T-helper 2 cell (primary cell): ENCODE measurements around the gene KRTAP10-1.
"Not testable (repeated sequence)": the region's sequence is repeated elsewhere in the genome, so short reads cannot be mapped to it uniquely, and the experiment has no call there.

ENCODE experiments used
- DNase-seq, 5 experiments: peaks; one replicate each; pipeline versions ENCODE4 v3.0.0 to v3.0.0-alpha.2; 2012 to 2022

Gene KRTAP10-1

DNA sequence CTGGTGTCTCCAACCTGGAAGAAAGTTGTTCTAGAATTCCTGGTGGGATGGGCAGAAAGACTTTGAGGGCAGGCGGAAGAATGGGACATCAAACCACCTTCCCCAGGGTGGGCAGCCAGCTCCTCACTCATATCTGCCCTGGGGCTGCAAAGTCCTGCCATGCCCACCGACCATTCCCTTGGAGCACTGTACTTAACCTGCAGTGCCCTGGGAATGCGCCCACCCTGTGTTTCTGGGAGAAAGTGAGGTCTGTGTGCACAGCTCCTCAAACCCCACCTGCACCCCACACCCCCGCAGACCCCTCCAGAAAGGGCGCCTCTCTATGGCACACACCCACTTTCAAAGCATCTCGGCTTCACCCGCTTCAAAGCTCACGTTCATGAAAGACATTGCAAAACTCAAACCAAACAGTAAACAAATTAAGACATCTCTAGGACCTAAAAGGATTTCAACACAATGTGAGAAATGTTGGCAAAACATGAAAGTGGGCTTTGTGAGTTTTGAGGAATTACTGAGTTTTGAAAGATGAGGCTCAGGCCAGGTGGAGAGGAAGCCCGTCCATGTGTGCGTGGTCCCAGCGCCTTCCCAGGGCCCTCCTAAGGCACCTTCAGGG is 25.1 kb downstream of the KRTAP10-1 start:
- no peak for DNase-seq

DNA sequence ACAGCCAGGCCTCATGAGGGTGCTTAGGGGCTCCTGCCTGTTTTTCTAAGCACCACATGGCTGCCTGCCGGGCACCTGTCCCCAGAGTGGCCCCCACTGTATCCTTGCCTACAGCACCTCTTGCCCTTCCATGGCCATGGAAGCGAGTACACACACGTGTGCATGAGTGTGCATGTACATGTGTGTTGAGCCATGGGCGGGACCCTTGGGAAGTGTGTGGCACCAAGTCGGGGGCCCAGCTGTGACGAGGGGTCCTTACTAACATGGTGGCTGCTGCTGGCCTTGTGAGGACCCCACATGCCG is 25.8 kb downstream of the KRTAP10-1 start:
- no peak for DNase-seq

DNA sequence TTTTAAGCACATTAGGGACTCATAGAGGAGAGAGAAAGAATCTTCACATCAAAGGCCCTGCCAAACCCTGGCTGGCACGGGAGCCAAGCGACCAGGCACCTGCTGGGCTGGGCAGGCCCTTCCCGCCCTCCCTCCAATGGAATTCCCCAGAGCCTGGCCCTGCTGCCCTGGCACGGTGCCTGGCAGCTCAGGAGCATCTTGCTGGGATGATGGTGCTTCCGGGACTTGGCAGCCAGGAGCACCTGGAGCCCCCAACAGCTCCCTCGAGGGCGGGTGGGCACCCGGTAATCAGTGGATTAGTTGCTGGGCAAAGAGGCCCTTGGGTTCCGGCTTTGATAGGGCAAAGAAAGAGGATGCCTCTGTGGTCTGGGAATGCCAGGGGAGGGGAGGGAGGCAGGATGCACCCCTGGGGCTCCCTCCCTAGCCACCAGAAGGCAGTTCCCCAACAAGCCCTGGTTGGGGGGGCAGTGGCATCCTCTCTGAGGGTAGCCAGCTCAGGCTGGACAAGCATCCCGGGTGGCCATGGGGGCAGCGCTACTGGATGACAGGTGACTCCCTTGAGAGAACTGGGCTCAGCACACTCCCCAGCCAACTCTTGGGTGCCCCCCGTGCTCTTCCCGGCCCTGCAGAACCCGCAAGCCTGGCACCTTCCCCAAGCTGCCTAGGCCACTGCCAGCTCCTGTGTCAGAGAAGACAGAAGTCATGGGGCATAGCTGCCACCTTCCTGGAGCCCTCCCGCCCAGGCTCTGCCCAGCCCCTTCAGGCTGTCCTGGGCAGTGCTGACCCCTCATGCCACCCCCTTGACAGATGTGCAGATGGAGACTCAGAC is 26.4 kb downstream of the KRTAP10-1 start:
- no peak for DNase-seq

DNA sequence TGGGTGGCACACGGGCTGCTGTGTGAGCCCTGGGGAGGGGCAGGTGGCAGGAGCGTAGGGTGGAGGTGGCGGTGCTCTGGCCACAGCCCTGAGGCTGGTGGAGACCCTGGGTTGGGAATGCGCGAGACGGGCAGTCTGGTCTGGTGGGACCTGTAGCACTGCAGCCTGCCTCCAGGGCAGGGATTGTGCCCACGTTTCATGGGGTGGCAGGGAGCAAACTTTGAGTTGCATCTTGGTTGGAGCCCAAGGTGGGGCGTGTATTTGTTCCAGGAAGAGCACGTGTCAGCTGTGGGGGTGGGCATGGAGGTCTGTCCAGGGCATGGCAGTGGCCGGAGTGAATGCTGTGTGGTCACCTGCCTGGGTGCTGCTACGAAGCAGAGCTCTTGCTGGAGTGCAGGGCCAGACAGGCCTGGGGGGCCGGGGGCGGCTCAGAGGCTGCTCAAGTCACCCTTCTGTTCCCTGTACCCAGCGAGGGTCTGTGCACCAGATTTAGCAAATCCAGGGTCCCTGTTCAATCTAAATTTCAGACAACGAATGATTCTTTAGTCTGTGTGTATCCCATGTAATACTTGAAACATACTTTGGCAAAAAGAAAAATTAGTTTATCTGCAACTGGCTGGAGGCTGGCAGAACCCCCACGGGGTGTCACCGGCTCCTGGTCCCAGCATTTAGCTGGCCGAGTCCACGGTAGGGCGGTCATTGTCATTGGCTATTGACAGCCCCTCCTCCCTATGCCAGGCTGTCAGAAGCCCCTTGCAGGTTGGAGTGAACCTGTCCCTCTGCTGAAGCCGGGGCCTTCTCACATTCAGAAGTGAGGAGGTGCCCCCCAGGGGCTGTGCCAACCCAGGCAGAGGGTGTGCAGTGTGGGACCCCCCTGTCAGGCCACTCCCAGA is 27.3 kb downstream of the KRTAP10-1 start:
- DNase-seq = no peak

DNA sequence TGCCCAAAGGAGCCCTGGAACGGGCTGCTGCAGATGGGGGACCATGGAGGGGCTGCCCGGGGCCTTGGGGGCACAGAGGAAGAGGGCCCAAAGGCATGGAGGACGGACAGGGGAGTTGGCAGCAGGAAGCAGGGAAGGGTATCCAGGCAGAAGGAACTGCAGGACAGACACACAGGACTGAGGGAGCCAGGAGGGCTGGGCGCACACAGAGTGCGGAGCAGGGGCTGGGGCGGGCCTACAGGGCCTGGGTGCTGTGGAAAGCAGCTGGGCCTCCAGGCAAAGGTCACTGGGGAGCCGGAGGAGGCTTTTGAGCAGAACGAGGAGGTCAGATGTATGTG is 28.1 kb downstream of the KRTAP10-1 start:
- no peak for DNase-seq

DNA sequence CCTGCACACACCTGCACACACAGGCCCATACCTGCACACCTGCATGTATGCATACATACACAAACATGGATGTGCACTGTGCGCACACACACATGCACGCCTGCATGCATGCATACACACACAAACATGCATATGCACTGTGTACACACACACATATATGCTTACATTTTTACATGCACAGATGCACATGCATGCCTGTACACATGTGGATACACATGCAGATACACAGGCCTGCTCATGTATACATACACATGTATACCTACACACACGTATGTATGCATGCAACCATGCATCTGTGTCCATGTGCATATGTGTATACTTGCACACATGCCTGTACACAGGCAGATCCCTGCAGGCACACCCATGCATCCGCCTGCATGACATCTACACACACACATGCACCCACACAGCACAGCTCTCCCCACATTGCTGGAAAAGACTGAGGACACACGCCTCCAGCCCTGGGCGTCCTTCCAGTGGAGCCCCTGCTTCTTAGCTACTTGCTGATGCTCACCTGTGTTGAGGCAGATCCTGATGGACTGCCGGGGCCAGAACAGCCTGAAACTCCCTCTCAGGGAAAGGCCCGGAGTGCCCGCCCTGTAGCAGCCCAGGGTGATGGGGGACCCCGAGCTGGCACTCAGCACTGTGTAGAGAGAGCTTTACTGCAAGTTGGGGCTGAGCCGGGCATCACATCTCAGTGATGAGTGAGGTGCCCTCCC is 28.6 kb downstream of the KRTAP10-1 start:
- no peak for DNase-seq

DNA sequence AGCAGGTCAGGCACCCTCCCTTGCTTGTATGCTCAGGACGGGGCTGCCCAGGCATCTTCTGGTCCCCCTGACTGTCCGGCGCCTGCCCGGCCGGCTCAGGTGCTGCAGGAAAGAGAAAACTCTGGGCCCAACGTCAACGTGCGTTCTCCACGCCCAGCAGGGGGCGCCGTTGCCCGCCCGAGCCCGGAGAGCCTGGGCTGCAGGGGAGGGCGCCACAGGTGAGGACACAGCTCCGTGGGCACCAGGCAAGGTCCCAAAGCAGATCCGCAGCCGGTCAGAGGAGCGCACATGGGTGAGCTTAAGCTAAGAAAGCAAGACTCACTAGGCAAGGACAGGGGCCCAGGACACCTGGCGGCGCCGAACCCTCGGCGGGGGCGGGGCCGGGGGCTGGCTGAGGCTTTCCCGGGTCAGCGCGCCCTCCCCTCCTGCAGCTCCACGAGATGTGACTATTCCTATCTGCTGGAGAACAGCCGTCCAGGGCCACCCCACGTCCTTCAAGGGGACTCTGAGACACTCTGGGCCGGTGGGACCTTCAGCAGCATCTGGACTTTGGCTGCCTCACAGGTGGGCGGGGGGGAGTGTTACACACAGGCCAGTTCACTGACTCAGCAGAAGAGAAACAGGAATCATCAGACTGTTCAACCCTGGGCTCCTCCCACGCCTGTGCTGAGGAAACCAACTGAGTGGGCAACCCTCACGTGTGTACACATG is 29.3 kb downstream of the KRTAP10-1 start:
- peak; percentile 63 to 77 (median 69) for DNase-seq

DNA sequence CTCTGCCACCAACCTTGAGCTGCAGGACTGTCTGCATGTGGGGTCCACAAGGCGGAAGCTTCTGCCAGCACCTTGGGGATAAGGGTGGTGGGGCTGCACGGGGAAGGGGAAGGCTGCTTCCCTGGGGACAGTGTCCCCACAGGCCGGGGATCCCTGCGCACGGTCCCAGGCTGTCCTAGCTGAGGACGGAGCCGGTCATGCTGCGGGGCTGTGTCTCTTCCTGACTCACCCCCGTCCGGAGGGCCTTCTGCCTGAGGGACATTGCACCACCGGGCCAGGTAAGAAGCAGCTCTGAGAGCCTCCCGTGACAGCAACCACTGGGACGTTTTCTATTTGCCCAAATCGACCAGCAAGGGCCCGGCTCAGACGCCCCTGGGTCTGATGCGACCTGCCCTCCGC is 29.9 kb downstream of the KRTAP10-1 start:
- no peak for DNase-seq

DNA sequence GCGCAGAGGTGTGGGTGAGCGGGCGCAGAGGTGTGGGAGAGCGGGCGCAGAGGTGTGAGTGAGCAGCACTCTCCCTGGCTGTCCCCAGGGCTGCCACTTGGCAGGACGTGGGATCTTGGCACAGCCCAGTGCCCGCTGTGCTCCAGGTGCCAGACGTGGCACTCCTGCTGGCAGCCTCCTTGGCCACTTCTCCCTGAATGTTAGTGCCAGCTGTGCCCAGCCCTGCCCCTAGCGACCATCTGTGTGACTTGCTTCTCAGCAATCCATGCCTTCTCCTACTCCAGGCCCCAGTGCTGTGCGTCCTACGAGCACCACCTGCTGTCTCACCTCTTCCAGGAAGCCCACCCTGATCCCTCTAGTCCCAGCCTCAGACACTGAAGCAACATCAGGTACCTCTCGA is 30.5 kb downstream of the KRTAP10-1 start:
- no peak for DNase-seq

DNA sequence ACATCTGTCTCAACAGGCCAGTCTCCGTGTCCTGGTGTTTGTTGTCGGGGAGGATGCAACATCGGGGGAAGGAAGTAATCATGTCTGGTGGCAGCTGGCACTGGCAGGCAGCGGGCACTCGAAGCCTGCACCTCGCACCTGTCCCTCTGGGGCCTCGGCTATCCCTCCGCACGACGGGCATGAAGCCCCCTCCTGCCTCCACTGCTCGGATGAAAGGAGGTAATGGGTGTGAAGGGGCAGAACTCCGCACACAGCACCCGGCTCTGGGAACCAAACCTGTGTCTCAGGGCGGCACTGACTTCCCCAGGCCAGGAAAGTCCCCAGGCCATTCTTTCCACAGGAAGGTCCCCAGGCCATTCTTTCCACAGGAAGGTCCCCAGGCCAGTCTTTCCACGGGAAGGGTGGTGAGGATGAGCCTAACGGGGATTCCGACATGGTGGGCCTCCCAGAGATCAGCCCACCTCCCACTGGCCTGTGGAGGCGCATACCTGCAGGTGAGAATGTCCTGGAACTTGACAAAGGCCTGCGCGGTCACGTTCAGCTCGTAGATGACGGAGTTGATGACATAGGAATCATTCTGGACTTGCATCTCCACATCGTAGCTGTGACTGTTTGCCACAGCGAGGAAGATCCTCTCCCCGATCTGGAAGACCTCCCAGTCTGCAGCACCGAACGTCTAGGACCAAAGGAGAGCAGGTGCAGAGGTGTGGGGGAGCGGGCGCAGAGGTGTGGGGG is 31.1 kb downstream of the KRTAP10-1 start:
- no peak for DNase-seq

DNA sequence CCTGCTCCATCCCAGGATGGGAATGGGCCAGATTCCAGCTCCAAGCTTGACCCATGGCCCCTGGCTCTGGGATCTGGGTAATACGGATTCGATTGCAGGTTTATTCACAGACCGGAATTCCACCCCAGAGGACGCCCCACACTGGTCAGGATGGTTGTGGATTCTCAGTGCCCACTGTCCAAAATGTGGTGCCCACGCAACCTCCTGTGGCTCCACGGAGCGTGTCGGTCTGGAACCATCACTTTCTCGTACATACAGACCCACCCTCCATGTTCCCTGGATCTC is 31.6 kb downstream of the KRTAP10-1 start:
- no peak for DNase-seq

DNA sequence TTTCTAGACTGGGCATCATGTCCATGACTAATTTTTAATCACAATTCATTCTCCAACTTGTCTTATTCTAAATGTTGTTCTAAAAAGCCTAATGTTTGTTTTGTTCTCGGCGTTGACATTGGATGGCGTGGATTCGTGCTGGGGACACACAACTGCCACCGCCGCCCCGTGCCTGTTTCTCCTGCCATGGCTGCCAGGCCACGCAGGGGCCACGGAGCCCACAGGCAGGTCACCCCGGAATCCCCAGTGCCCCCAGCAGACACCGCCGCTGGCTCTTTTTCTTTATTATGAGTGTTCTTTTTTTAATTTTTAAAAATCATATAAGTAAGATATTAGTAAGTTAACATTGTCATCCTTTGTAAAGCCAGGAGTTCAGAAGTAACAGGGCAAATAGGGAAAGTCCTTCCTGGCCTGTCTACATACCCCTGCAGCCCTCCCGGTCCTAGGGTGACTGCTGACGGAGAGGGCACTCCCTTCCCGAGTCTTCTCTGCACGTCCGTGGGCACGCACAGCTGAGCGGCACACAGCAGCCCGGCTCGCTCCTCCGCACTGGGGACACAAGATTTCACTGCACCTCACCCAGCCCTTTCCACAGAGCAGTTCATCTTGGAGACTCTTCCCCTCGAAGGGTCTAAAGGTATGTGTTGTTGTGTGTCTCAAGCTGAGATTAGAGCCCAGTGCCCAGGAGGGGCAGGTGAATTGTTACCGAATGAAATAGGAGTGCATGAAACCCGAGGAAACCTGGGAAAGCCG is 32.1 kb downstream of the KRTAP10-1 start:
- no peak for DNase-seq

DNA sequence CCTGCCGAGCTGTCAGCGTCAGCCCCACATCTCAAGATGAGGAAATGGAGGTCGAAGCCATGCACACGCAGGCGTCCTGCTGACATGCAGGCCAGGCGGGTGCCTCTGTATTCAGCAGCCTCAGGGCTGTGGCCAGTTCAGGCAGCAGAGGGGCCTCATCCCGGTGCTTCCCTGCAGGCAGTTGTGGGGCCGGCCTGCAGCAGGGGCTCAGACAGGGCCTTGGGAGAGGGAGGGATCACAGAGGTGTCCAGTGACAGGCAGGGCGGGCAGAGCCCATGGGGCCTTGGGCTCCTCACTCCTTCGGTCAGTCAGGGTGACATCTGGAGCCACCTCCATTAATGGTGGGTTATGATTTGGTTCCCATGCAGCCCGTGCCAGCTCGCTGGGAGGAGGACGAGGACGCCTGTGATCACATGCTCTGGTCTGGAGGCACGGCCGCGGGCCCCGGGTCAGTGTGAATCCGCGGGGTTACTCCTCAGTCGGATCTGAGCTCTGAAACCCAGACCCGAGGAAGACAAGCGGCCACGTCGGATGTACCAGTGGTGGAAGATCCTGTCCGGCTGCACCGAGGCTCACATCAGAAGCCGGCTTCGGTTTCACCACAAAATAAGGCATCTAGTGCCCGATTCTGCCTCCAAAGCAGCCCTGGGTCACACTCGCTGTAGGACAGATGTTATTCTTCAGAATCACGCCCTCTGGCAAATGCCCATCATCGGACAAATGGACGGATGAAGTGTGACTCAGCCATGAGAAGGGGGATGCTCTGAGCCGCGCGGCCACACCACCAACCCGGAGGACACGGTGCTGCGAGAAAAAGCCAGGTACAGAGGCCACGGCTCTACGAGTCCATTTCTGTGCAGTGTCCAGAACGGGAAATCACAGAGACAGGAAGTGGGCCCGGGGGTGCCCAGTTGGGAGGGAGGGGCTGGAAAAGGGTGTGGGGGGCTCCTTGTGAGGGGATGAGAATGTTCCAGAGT is 33.4 kb downstream of the KRTAP10-1 start:
- DNase-seq = no peak

DNA sequence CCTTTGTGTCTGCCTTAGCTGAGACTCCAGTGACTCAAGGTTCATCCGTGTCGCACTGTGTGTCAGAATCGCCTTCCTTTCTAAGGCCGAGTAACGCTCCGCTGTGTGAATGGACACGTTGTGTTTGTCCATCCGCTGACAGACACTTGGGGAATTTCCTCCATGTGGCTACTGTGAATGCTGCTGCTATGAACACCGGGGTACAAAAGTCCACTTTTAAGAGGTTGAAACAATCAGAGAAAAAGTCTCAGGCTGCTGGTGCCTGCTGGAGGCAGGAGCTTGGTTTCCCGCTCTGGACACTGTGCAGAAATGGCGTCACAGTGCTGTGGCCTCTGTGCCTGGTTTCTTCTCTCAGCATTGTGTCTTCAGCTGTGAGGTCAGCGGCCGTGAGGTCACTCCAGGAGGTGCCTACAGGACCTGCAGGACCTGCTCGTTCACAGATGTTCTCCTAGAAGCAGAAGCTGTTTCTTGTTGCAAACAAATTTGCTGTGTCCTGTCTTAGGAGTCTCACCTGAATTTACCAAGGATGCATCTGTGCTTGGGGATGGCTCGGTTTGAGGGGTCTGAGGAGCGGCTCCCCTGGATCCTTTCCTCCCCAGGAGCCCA is 34.2 kb downstream of the KRTAP10-1 start:
- DNase-seq = no peak

DNA sequence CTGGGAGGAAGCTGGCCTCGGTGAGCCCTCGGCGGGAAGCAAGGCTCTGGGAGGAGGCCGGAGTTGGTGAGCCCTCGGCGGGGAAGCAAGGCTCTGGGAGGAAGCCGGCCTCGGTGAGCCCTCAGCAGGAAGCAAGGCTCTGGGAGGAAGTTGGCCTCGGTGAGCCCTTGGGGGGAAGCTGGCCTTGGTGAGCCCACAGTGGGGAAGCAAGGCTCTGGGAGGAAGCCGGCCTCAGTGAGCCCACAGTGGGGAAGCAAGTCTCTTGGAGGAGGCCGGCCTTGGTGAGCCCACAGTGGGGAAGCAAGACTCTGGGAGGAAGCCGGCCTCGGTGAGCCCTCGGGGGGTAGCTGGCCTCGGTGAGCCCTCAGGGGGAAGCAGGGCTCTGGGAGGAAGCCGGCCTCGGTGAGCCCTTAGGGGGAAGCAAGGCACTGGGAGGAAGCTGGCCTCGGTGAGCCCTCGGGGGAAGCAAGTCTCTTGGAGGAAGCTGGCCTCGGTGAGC is 36.0 kb downstream of the KRTAP10-1 start:
- no peak for DNase-seq

DNA sequence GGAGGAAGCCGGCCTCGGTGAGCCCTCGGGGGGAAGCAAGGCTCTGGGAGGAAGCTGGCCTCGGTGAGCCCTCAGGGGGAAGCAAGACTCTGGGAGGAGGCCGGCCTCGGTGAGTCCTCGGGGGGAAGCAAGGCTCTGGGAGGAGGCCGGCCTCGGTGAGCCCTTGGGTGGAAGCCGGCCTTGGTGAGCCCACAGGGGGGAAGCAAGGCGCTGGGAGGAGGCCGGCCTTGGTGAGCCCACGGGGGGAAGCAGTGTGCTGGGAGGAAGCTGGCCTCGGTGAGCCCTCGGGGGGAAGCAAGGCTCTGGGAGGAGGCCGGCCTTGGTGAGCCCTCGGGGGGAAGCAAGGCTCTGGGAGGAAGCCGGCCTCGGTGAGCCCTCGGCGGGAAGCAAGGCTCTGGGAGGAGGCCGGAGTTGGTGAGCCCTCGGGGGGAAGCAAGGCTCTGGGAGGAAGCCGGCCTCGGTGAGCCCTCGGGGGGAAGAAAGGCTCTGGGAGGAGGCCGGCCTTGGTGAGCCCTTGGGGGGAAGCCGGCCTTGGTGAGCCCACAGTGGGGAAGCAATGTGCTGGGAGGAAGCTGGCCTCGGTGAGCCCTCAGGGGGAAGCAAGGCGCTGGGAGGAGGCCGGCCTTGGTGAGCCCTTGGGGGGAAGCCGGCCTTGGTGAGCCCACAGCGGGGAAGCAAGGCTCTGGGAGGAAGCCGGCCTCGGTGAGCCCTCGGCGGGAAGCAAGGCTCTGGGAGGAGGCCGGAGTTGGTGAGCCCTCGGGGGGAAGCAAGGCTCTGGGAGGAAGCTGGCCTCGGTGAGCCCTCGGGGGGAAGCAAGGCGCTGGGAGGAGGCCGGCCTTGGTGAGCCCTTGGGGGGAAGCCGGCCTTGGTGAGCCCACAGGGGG is 36.7 kb downstream of the KRTAP10-1 start:
- DNase-seq = not testable (repeated sequence)

DNA sequence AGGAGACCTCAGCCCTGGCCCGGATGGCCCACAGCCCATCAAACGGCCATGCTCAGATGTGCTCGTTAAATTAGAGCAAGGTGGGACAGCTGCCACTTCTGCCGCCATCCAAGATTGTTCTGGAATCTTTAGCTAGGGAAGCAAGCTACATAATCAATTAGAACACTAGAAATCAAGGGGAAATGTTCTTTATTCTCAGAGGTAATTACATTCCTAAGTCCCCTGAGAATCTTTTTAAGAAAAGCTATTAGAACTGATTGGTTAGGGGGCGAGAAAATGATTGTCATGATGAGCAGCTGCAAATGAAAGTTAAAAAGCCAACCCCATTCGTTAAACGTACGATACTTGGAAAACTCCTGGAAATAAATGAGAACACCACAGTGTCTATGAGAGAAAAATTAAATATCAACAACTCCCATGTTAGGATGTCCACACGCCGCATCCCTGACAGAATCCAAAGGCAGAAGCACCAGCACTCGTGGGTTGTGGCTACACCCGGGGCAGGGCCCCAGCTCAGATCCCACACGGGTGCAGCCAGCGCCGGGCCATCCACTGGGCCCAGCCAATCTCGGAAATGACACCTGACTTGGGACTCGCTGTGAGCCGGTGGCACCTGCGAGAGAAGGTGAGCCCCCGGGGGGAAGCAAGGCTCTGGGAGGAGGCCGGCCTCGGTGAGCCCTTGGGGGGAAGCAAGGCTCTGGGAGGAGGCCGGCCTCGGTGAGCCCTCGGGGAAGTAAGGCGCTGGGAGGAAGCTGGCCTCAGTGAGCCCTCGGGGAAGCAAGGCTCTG is 37.6 kb downstream of the KRTAP10-1 start:
- no peak for DNase-seq
